Mucosa of stomach (tissue), 1 donor: ENCODE results near the gene LENEP.

Experiments
- H3K27me3 ChIP-seq: one replicate; pipeline ENCODE4 v1.7.0; 2013; ENCODE audit warnings: mild to moderate bottlenecking, low read length; ENCODE audit not compliant: control insufficient read depth, insufficient read depth
- H3K36me3 ChIP-seq: one replicate; pipeline ENCODE4 v1.7.0; 2013; ENCODE audit warnings: low read length; ENCODE audit not compliant: control insufficient read depth, insufficient read depth
- H3K4me1 ChIP-seq: one replicate; pipeline ENCODE4 v1.7.0; 2013; ENCODE audit warnings: mild to moderate bottlenecking, low read length; ENCODE audit not compliant: control insufficient read depth, insufficient read depth
- H3K4me3 ChIP-seq: one replicate; pipeline ENCODE4 v1.7.0; 2013; ENCODE audit warnings: low read length
- H3K9ac ChIP-seq: one replicate; pipeline ENCODE4 v1.7.0; 2013; ENCODE audit warnings: mild to moderate bottlenecking, low read length, moderate library complexity
- H3K9me3 ChIP-seq: one replicate; pipeline ENCODE4 v1.7.0; 2013; ENCODE audit warnings: mild to moderate bottlenecking, low read length, moderate library complexity; ENCODE audit not compliant: control insufficient read depth
- donor health status: Pancreatic carcinoma.

LENEP gene

GRCh38 chr1:155012776-155013602 lies 19.6 kb downstream of the LENEP start:
- H3K4me1 ChIP-seq = peaks cover 87% of the 10 kb centered on the region
- no peak overlapping the region for H3K4me3 ChIP-seq
- peak overlapping the region; percentile 27 for H3K9ac ChIP-seq

GRCh38 chr1:155013632-155014031 lies 20.2 kb downstream of the LENEP start:
- Histone ChIP-seq H3K9ac (no peak overlapping the region), H3K4me3 (no peak overlapping the region), H3K27me3 (no peaks in the 10 kb centered on the region), H3K9me3 (no peaks in the 10 kb centered on the region), H3K4me1 (peaks cover 87% of the 10 kb centered on the region), H3K36me3 (peaks cover 23% of the 10 kb centered on the region)

More at GRCh38 chr1:155012776-155013602, 19.6 kb downstream of the LENEP start:
- H3K27me3 ChIP-seq = no peaks in the 10 kb centered on the region
- H3K36me3 ChIP-seq = peaks cover 23% of the 10 kb centered on the region
- H3K9me3 ChIP-seq = no peaks in the 10 kb centered on the region

GRCh38 chr1:155014709-155015508 lies 21.5 kb downstream of the LENEP start:
- H3K9me3 ChIP-seq = no peaks in the 10 kb centered on the region
- H3K4me3 ChIP-seq = no peak overlapping the region
- no peak overlapping the region for H3K9ac ChIP-seq
- peaks cover 76% of the 10 kb centered on the region for H3K4me1 ChIP-seq
- no peaks in the 10 kb centered on the region for H3K27me3 ChIP-seq
- H3K36me3 ChIP-seq = peaks cover 29% of the 10 kb centered on the region

GRCh38 chr1:155015527-155016230 lies 22.3 kb downstream of the LENEP start:
- Histone ChIP-seq H3K4me1 (peaks cover 69% of the 10 kb centered on the region), H3K4me3 (no peak overlapping the region), H3K9me3 (no peaks in the 10 kb centered on the region), H3K27me3 (no peaks in the 10 kb centered on the region), H3K9ac (peak overlapping the region; percentile 34), H3K36me3 (peaks cover 31% of the 10 kb centered on the region)

GRCh38 chr1:155016231-155016831 lies 22.9 kb downstream of the LENEP start:
- Histone ChIP-seq H3K27me3 (no peaks in the 10 kb centered on the region), H3K36me3 (peaks cover 31% of the 10 kb centered on the region), H3K9ac (peak overlapping the region; percentile 82), H3K9me3 (no peaks in the 10 kb centered on the region), H3K4me3 (peak overlapping the region; percentile 0), H3K4me1 (peaks cover 62% of the 10 kb centered on the region)

GRCh38 chr1:155017041-155017945 lies 23.9 kb downstream of the LENEP start:
- peaks cover 53% of the 10 kb centered on the region for H3K4me1 ChIP-seq
- H3K4me3 ChIP-seq = peak overlapping the region; percentile 25
- H3K27me3 ChIP-seq = no peaks in the 10 kb centered on the region
- peak overlapping the region; percentile 82 for H3K9ac ChIP-seq
- H3K9me3 ChIP-seq = no peaks in the 10 kb centered on the region
- peaks cover 31% of the 10 kb centered on the region for H3K36me3 ChIP-seq

GRCh38 chr1:155017946-155018316 lies 24.5 kb downstream of the LENEP start:
- peak overlapping the region; percentile 82 for H3K9ac ChIP-seq
- peak overlapping the region; percentile 25 for H3K4me3 ChIP-seq

GRCh38 chr1:155018617-155019348 lies 25.4 kb downstream of the LENEP start:
- Histone ChIP-seq H3K36me3 (peaks cover 31% of the 10 kb centered on the region), H3K27me3 (no peaks in the 10 kb centered on the region), H3K9me3 (no peaks in the 10 kb centered on the region), H3K9ac (peak overlapping the region; percentile 82), H3K4me1 (peaks cover 51% of the 10 kb centered on the region), H3K4me3 (no peak overlapping the region)

More at GRCh38 chr1:155017946-155018316, 24.5 kb downstream of the LENEP start:
- Histone ChIP-seq H3K36me3 (peaks cover 31% of the 10 kb centered on the region), H3K4me1 (peaks cover 50% of the 10 kb centered on the region), H3K9me3 (no peaks in the 10 kb centered on the region), H3K27me3 (no peaks in the 10 kb centered on the region)

GRCh38 chr1:155019377-155020245 lies 26.2 kb downstream of the LENEP start:
- peak overlapping the region; percentile 12 for H3K9ac ChIP-seq
- no peaks in the 10 kb centered on the region for H3K27me3 ChIP-seq
- no peaks in the 10 kb centered on the region for H3K9me3 ChIP-seq
- H3K36me3 ChIP-seq = peaks cover 25% of the 10 kb centered on the region
- peaks cover 45% of the 10 kb centered on the region for H3K4me1 ChIP-seq
- no peak overlapping the region for H3K4me3 ChIP-seq
